GM12878 (cell line): ENCODE results near the gene NUP93. TPM values are rescaled to one million over a fixed set of nuclear protein-coding genes. Genes with fewer than 3 reads are reported as not detected.

Source experiments
- ATAC-seq: fragments of 200-7000 bp; cut with Tn5 transposase; 3 replicates; pipeline ENCODE4 v1.9.1; 2020; ENCODE audit warnings: mild to moderate bottlenecking, moderate library complexity
- BruUV-seq: library from RNA; stranded (reverse); fragments of 400-500 nt; replicated peaks from 2 replicates; lab custom pipeline; 2021; lab: Mats Ljungman, UMichigan
- CTCF ChIA-PET: fragments of 300-600 bp; sonication (Branson Sonifier 250); formaldehyde crosslinking; extraction: SDS; loops from one replicate; lab custom pipeline; 2021; ENCODE audit warnings: inconsistent platforms; lab: Yijun Ruan, JAX
- POLR2A ChIA-PET: fragments of 350-600 bp; formaldehyde crosslinking; extraction: SDS; loops from one replicate; lab custom pipeline; 2021; ENCODE audit warnings: inconsistent platforms; lab: Charles Lee
- RAD21 ChIA-PET: fragments of 300-600 bp; sonication (Branson Sonifier 250); formaldehyde crosslinking; loops from one replicate; lab custom pipeline; 2023; ENCODE audit warnings: antibody characterized with exemption; ENCODE audit not compliant: unreplicated experiment; lab: Charles Lee
- SMC1A ChIA-PET: fragments of 300-600 bp; sonication (Branson Sonifier 250); formaldehyde crosslinking; loops from one replicate; lab custom pipeline; 2023; ENCODE audit not compliant: unreplicated experiment, uncharacterized antibody; lab: Charles Lee
- DNase-seq: peaks from one replicate; pipeline ENCODE4 v3.0.0-alpha.2; 2011; ENCODE audit warnings: low read depth, low spot score
- FAIRE-seq: peaks from 3 replicates; lab custom pipeline; 2011; peaks lifted over from hg19 to GRCh38; lab: Jason Lieb, UNC
- H2AFZ ChIP-seq: 2 replicates; pipeline ENCODE4 v1.6.0; 2011; ENCODE audit warnings: low read depth, low read length, control low read depth; ENCODE audit not compliant: control insufficient read depth
- H3K27ac ChIP-seq: 2 replicates; pipeline ENCODE4 v1.5.1; 2011; ENCODE audit warnings: control low read depth; ENCODE audit not compliant: control insufficient read depth, insufficient read depth
- H3K27me3 ChIP-seq, 2 experiments: replicated peaks in 1 of 2; 2 replicates each; pipeline versions ENCODE4 v1.6.0 to v1.6.1; 2011; ENCODE audit warnings: low read length in 1 of 2; ENCODE audit not compliant: control insufficient read depth in 2 of 2, insufficient read depth in 2 of 2
- H3K36me3 ChIP-seq, 2 experiments: 2 replicates each; pipeline ENCODE4 v1.5.1; 2011; ENCODE audit warnings: low read length in 1 of 2; ENCODE audit not compliant: control insufficient read depth in 2 of 2, insufficient read depth in 2 of 2
- H3K4me1 ChIP-seq: 2 replicates; pipeline ENCODE4 v1.6.1; 2011; ENCODE audit warnings: mild to moderate bottlenecking, low read length, moderate library complexity, mixed read lengths; ENCODE audit not compliant: control insufficient read depth, insufficient read depth
- H3K4me2 ChIP-seq: 2 replicates; pipeline ENCODE4 v1.6.0; 2011; ENCODE audit warnings: control low read depth; ENCODE audit not compliant: control insufficient read depth, insufficient read depth
- H3K4me3 ChIP-seq: fragments of 200-600 bp; sonication (generic); 2 replicates; pipeline ENCODE4 v1.5.1; 2016
- H3K79me2 ChIP-seq: 2 replicates; pipeline ENCODE4 v1.6.0; 2011; ENCODE audit warnings: low read length; ENCODE audit not compliant: control insufficient read depth, insufficient read depth
- H3K9ac ChIP-seq: 2 replicates; pipeline ENCODE4 v1.8.0; 2011; ENCODE audit warnings: low read length, control low read depth, mixed read lengths; ENCODE audit not compliant: control insufficient read depth, insufficient read depth
- H3K9me3 ChIP-seq: replicated peaks from 3 replicates; pipeline ENCODE4 v1.5.1; 2011; ENCODE audit warnings: mild to moderate bottlenecking, low read length; ENCODE audit not compliant: control insufficient read depth, insufficient read depth
- H4K20me1 ChIP-seq: 2 replicates; pipeline ENCODE4 v1.6.0; 2011; ENCODE audit not compliant: control insufficient read depth, insufficient read depth
- E4F1 ChIP-seq: fragments of 450-650 bp; IDR thresholded peaks from 2 replicates; pipeline ENCODE4 v1.6.1; 2018; ENCODE audit warnings: borderline replicate concordance, mild to moderate bottlenecking; ENCODE audit not compliant: partially characterized antibody
- EP300 ChIP-seq, 2 experiments: fragments of 150-350 bp in 1 of 2; IDR thresholded peaks; 2 replicates each; pipeline ENCODE4 v1.6.1; 2011 to 2012; ENCODE audit warnings: low read depth in 2 of 2, low read length in 2 of 2, borderline replicate concordance in 1 of 2, improper control_type of control experiment in 1 of 2, inconsistent platforms in 1 of 2; ENCODE audit not compliant: control insufficient read depth in 1 of 2
- GATAD2B ChIP-seq: fragments of 450-650 bp; conservative IDR thresholded peaks from 2 replicates; pipeline ENCODE4 v1.6.1; 2017; ENCODE audit warnings: low read depth, mild to moderate bottlenecking, moderate library complexity
- NR2C2 ChIP-seq: IDR thresholded peaks from 2 replicates; pipeline ENCODE4 v1.6.1; 2011; ENCODE audit warnings: borderline replicate concordance, low read depth; ENCODE audit not compliant: control insufficient read depth, insufficient read length
- RELA ChIP-seq: fragments of 450-650 bp; IDR thresholded peaks from 2 replicates; pipeline ENCODE4 v1.8.0; 2014; ENCODE audit warnings: borderline replicate concordance; ENCODE audit not compliant: partially characterized antibody
- RFX5 ChIP-seq: IDR thresholded peaks from 2 replicates; pipeline ENCODE4 v1.6.1; 2011; ENCODE audit warnings: low read depth, low read length, improper control_type of control experiment
- SIN3A ChIP-seq: IDR thresholded peaks from 2 replicates; pipeline ENCODE4 v1.6.1; 2012; ENCODE audit warnings: low read depth, low read length, improper control_type of control experiment
- SMARCA5 ChIP-seq: fragments of 450-650 bp; IDR thresholded peaks from 2 replicates; pipeline ENCODE4 v1.6.1; 2017; ENCODE audit warnings: mild to moderate bottlenecking
- SRF ChIP-seq, 2 experiments: IDR thresholded peaks; 2 replicates each; pipeline ENCODE4 v1.6.1; 2011; ENCODE audit warnings: low read depth in 2 of 2, low read length in 2 of 2, mild to moderate bottlenecking in 1 of 2, moderate library complexity in 1 of 2
- TCF3 ChIP-seq: IDR thresholded peaks from 2 replicates; pipeline ENCODE4 v1.6.1; 2012; ENCODE audit warnings: low read depth, mild to moderate bottlenecking, low read length, borderline replicate concordance; ENCODE audit not compliant: insufficient read depth
- TCF7 ChIP-seq: IDR thresholded peaks from 2 replicates; pipeline ENCODE4 v1.6.1; 2014; ENCODE audit warnings: antibody characterized with exemption, borderline replicate concordance
- YBX1 ChIP-seq: fragments of 450-650 bp; IDR thresholded peaks from 2 replicates; pipeline ENCODE4 v1.6.1; 2016; ENCODE audit warnings: antibody characterized with exemption
- ZNF384 ChIP-seq: IDR thresholded peaks from 2 replicates; pipeline ENCODE4 v1.6.1; 2012; ENCODE audit warnings: low read depth, mild to moderate bottlenecking, low read length, improper control_type of control experiment, borderline replicate concordance
- in situ Hi-C: fragments of 300-500 bp; cut with MboI; formaldehyde crosslinking; loops from 9 replicates; pipeline ENCODE4 v1.14.3; 2018; ENCODE audit warnings: mixed read lengths
- intact Hi-C: fragments of 100-400 bp; cut with micrococcal nuclease; formaldehyde crosslinking; loops from one replicate; pipeline ENCODE4 v1.14.2; 2022; ENCODE audit not compliant: unreplicated experiment
- polyA plus RNA-seq, 11 experiments: library from polyadenylated mRNA; depleted of rRNA in 4 of 11; unstranded in 6 of 11; stranded (reverse) in 5 of 11; fragments of >200 nt; fragmentation: Nextera tagmentation in 4 of 11; fragmentation: Illumina TruSeq in 1 of 11; extraction: Ambion mirVana in 4 of 11; extraction: Trizol in 1 of 11; gene quantifications; 1 replicate in 1 of 11; 2 replicates in 10 of 11; pipeline versions ENCODE4 v1.2.1 to v1.2.3, GENCODE V29; 2011 to 2016; ENCODE audit warnings: inconsistent platforms in 2 of 11, missing spikeins in 2 of 11, low read depth in 1 of 11
- total RNA-seq, 4 experiments: library from RNA; depleted of rRNA in 3 of 4; stranded (reverse); fragments of >200 nt in 3 of 4; fragmentation: Illumina TruSeq in 1 of 4; extraction: Trizol in 1 of 4; gene quantifications; 2 replicates each; pipeline versions ENCODE4 v1.2.1 to v1.2.3, GENCODE V29; 2013 to 2021
- TF ChIP-seq, protein P1 (sequence below): fragments of 450-650 bp; IDR thresholded peaks from 2 replicates; pipeline ENCODE4 v1.6.1; 2017; ENCODE audit warnings: mild to moderate bottlenecking, moderate library complexity

NUP93 gene
- total and polyA plus RNA-seq, 10 of the 15 experiments (the other 5 are each of a cell fraction or from before 2014, with no cell fraction given) = 82.2 to 175 (median 101) TPM

GRCh38 chr16:56832768-56833167 lies 102.8 kb downstream of the NUP93 start:
- Histone ChIP-seq H3K27me3 (no peaks in the 10 kb centered on the region), H3K79me2 (no peaks in the 10 kb centered on the region), H3K4me1 (no peaks in the 10 kb centered on the region), H4K20me1 (no peaks in the 10 kb centered on the region), H3K4me2 (no peak overlapping the region), H3K9ac (no peak overlapping the region), H3K36me3 (peaks cover 16 to 19% of the 10 kb centered on the region in 2 experiments; a peak in 3 of 4 replicates), H2AFZ (no peak overlapping the region), H3K27ac (no peak overlapping the region), H3K9me3 (no peaks in the 10 kb centered on the region), H3K4me3 (no peak overlapping the region)
- TF ChIP-seq ZNF384 = no peak
- TF ChIP-seq GATAD2B = no peak
- no peak for TF ChIP-seq TCF3
- TF ChIP-seq E4F1 = no peak
- TF ChIP-seq RFX5 = no peak
- TF ChIP-seq EP300 (IDR thresholded peaks at IDR 0.05; ENCODE audit: borderline replicate concordance in 1 of 2, control insufficient read depth in 1 of 2, low read depth in 2 of 2, low read length in 2 of 2) = no peak
- no peak for TF ChIP-seq SIN3A
- no peak for TF ChIP-seq SRF (IDR thresholded peaks at IDR 0.05; ENCODE audit: low read depth in 2 of 2, low read length in 2 of 2)
- no peak for TF ChIP-seq NR2C2
- no peak for TF ChIP-seq SMARCA5
- TF ChIP-seq RELA = no peak
- no peak for TF ChIP-seq YBX1
- no peak for TF ChIP-seq TCF7
- TF ChIP-seq, protein P1, sequence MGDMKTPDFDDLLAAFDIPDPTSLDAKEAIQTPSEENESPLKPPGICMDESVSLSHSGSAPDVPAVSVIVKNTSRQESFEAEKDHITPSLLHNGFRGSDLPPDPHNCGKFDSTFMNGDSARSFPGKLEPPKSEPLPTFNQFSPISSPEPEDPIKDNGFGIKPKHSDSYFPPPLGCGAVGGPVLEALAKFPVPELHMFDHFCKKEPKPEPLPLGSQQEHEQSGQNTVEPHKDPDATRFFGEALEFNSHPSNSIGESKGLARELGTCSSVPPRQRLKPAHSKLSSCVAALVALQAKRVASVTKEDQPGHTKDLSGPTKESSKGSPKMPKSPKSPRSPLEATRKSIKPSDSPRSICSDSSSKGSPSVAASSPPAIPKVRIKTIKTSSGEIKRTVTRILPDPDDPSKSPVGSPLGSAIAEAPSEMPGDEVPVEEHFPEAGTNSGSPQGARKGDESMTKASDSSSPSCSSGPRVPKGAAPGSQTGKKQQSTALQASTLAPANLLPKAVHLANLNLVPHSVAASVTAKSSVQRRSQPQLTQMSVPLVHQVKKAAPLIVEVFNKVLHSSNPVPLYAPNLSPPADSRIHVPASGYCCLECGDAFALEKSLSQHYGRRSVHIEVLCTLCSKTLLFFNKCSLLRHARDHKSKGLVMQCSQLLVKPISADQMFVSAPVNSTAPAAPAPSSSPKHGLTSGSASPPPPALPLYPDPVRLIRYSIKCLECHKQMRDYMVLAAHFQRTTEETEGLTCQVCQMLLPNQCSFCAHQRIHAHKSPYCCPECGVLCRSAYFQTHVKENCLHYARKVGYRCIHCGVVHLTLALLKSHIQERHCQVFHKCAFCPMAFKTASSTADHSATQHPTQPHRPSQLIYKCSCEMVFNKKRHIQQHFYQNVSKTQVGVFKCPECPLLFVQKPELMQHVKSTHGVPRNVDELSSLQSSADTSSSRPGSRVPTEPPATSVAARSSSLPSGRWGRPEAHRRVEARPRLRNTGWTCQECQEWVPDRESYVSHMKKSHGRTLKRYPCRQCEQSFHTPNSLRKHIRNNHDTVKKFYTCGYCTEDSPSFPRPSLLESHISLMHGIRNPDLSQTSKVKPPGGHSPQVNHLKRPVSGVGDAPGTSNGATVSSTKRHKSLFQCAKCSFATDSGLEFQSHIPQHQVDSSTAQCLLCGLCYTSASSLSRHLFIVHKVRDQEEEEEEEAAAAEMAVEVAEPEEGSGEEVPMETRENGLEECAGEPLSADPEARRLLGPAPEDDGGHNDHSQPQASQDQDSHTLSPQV = no peak
- intact Hi-C loops (no loop called here), in situ Hi-C loops (no loop called here)
- DNase-seq (no peak), FAIRE-seq (no peak), ATAC-seq (no peak)
- CTCF ChIA-PET = no interaction called here
- POLR2A ChIA-PET = no interaction called here
- RAD21 ChIA-PET = no interaction called here
- BruUV-seq = no TSS peak
- SMC1A ChIA-PET = interaction anchor here (0.9 kb wide), 1 partner anchor 23 kb away, joined by 3 read pairs; no protein-coding TSS in a partner anchor
